Activated gamma-delta T cell treated with anti-CD3 and anti-CD28 coated beads, Interleukin-2, amount 50 U/mL, for 16 hours (primary cell): ENCODE measurements around the gene E2F2.

Experiments
- DNase-seq: peaks from one replicate; pipeline ENCODE4 v3.0.0-alpha.2; 2020; ENCODE audit warnings: low read depth

E2F2 gene

DNA sequence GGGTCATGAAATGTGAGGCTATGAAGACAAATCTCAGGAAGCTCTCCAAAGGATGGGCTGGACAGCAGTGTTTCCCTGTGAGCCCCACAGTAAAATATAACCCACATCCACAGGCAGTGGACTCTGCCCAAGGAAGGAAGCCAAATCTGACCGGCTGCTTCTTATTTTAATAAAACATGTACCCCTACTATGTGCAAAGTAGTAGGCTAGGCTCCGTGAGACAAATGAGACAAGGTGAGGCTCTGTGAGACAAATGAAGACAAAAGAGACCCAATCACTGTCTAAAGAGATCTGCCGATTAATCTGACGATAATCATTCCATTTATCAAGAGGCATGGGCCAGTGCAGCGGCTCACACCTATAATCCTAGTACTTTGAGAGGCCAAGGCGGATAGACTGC lies 49.1 kb downstream of the E2F2 start:
- DNase-seq, result no peak

DNA sequence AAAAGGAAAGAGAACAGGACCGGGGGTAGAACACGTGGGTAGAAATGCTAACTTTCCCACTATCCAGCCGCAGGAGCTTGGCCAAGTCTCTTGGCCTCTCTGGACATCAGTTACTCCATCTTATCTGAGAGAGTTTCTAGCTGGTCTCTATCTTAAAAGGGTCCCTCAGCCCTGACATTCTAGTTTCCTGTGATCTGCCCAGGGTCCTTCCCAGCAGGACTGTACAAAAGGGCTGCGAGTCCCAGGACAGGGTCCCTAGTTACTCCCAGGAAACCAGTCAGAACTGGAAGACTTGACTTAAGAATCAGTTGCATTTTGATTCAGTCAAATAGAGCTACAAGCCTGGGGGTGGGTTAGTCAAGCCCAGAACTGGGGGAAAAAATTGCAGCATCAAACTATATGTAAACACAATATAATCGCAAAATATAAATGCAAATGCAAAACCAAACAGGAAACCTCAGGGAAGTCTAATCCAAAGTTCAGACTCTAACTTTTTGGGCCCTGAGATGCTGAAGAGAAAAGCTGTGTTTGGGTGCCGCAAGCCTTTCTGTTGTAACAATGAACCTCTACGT lies 49.9 kb downstream of the E2F2 start:
- DNase-seq, result no peak

GRCh38 chr1:23480187-23481025 lies 50.6 kb downstream of the E2F2 start:
- no peak for DNase-seq

- DNase-seq, result no peak
Observed at GRCh38 chr1:23479666-23479941, 51.4 kb downstream of the E2F2 start.

- no peak for DNase-seq
Observed at GRCh38 chr1:23478896-23479665, 52.0 kb downstream of the E2F2 start.

GRCh38 chr1:23477359-23478144 lies 53.5 kb downstream of the E2F2 start:
- DNase-seq, result no peak

DNA sequence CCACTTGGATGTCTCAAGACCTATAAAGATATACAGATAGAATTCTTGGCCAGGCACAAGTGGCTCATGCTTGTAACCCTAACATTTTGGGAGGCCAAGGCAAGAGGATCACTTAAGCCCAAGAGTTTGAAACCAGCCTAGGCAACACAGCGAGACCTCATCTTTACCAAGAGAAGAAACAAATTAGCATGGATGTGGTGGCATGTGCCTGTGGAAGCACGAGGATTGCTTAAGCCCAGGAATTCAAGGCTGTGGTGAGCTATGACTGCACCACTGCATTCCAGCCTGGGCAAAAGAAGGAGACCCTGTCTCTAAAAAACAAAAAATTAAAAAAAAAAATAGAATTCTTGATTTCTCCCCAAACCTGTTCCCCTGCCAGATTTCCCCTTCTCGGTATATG lies 55.4 kb downstream of the E2F2 start:
- DNase-seq, result no peak

DNA sequence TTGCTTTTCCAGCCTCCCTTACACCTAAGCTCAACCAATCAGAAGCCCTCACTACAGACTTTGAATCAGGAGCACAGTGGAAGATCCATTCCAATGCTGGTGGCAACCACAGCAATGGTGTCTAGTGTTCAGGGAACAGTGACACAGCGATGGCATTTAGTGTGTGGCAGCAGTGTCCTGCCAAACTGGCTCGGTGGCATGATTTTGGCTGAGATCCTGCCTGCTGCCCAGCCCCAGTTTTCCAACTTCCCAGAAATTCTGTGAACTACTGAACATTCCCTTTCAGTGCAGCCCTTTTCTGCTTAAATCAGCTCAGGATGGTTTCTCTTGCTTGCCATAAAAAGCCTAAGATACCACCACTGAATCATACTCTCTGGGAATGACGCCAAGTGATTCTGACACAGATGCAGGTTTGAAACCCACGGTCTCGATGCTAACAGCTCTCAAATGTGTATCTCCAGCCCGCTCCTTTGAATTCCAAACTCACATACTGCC lies 55.9 kb downstream of the E2F2 start:
- DNase-seq, result no peak

DNA sequence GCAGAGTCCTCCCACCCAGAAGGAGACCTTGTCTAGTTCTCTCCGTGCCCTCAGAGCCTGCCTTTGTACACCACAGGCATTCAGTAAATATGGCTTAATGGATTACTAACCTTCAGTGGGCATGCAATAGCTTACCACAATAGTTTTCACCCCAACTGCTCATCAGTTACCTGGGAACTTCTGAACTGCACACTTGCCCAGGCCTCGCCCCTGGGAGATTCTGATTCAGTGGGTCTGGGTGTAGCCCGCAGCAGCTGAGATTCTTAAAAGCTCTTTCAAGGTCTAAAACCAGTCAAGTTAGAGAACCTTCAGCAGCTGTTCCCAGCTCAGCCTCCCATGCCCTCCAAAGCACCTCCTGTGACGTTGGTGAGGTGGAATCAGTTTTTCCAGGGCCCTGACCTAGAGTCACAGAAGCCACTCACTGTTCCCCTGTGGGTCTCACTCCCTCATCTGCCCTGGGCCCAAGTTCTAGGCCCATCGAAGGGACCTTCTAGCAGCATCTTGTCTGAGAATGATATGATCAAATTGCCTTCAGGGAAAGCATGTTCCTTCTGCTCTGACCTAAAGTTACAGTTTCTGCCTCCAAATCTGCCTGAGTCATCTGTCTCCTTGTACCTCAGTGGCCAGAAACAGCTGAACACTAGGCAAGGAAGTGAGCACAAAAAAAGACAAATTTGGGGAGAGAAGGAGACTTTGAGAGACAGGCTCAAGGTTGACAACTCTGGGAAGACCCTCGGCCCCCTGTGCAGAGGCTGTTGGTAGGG lies 57.8 kb downstream of the E2F2 start:
- no peak for DNase-seq

GRCh38 chr1:23472351-23473036 lies 58.5 kb downstream of the E2F2 start:
- DNase-seq, result no peak

- no peak for DNase-seq
Observed at GRCh38 chr1:23471473-23472075, 59.5 kb downstream of the E2F2 start.

GRCh38 chr1:23470282-23471070 lies 60.6 kb downstream of the E2F2 start:
- no peak for DNase-seq

- DNase-seq, result no peak
Observed at GRCh38 chr1:23469372-23469982, 61.6 kb downstream of the E2F2 start.

- no peak for DNase-seq
Observed at GRCh38 chr1:23466423-23466989, 64.5 kb downstream of the E2F2 start.

DNA sequence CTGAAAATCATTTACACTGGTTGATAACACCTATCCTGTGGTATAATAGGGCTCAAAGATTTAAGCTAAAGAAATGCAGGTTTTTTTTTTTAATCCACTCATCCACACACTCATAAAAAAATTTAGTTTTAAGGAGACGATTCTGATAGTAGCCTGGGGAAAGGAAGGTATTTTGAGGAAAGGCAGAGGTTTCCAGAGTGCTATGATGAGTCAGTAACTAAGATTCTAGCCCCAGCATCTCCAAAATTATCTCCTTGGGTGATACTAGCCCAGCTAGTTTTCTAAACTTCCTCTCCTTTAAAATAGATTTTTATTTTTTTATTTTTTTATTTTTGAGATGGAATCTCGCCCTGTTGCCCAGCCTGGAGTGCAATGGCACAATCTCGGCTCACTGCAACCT lies 67.7 kb downstream of the E2F2 start:
- DNase-seq, result no peak

GRCh38 chr1:23462766-23463165 lies 68.3 kb downstream of the E2F2 start:
- no peak for DNase-seq

DNA sequence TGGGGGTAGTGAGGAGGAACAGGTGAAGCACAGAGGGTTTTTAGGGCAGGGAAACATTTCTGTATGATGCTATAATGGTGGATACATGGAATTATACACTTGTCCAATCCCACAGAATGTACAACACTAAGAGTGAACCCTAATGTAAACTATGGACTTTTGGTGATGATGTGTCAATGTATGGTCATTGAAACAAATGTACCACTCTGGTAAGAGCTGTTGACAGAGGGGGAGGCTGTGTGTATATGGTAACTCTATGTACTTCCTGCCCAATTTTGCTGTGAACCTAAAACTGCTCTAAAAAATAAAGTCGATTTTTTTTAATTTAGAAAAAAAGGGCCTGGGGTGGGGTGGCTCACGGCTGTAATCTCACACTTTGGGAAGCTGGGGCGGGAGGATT lies 70.0 kb downstream of the E2F2 start:
- DNase-seq, result no peak

DNA sequence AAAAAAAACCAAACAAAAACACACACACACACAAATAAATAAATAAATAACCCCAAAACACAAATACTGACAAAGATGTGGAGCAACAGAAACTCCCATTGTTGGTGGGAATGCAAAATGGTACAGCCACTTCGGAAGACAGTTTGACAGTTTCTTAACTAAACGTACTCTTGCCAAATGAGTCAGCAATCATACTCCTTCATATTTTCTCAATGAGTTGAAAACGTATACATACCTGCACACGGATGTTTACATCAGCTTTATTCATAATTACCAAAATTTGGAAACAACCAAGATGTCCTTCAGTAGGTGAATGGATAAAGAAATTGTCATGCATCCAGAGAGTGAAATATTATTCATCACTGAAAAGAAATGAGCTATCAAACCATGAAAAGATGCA lies 70.5 kb downstream of the E2F2 start:
- DNase-seq, result no peak

DNA sequence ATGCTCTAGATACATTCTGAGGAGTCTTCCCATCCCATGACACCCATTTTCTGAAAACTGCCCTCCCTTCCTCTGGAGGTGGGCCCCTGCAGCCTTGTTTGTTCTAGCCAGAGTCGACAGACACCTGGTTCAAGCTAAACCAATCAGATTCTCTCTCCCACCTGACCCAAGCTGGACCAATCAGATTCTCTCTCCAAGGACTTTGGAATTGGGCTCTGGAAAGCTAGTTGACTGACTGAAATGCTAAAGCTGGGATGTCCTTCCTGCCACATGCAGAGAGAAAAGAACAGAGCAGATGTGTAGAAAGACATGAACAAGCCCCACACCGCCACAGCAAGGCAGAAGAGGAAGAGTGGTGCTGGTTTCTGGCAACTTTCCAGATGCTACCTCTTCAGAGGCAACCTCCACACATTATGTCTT lies 71.7 kb downstream of the E2F2 start:
- DNase-seq, result no peak
